NCI-H1417 treated with DMSO at 0.1 percent for 48 hours (cell line): Measurements from ENCODE around the gene PCDHGA11.
"Not testable (repeated sequence)": the region's sequence is repeated elsewhere in the genome, so short reads cannot be mapped to it uniquely, and the experiment has no call there.

ENCODE experiments used
- DNase-seq: peaks from one replicate; lab custom pipeline; 2025; lab: John Stamatoyannopoulos, UW

The PCDHGA11 gene

DNA sequence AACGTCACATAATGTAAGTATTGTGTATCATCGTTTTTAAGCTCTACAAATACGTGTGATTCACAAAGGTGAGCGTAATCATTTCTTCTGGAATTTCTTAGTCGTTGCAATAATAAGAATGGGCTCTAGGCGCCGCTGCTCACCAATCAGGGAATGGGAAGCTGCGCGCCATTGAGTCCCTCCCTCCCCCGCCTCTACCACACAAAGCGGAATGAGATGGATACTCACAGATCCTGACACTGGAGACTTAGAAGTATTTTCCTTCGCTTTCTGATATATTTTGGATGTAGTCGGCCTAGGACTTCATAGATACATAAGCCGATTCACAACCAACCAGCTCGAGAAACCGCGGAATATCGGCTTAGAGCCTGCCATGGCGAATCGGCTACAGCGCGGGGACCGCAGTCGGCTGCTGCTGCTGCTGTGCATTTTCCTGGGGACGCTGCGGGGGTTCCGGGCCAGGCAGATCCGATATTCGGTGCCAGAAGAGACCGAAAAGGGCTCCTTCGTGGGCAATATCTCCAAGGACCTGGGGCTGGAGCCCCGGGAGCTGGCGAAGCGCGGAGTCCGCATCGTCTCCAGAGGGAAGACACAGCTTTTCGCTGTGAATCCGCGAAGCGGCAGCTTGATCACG is at the start of gene PCDHGA11:
Gene PCDHGA11 (plus strand): TSS at position 197 of the 634 bp plus-strand sequence. CDS start 177 bp downstream, at position 374.
- DNase-seq: no peak

DNA sequence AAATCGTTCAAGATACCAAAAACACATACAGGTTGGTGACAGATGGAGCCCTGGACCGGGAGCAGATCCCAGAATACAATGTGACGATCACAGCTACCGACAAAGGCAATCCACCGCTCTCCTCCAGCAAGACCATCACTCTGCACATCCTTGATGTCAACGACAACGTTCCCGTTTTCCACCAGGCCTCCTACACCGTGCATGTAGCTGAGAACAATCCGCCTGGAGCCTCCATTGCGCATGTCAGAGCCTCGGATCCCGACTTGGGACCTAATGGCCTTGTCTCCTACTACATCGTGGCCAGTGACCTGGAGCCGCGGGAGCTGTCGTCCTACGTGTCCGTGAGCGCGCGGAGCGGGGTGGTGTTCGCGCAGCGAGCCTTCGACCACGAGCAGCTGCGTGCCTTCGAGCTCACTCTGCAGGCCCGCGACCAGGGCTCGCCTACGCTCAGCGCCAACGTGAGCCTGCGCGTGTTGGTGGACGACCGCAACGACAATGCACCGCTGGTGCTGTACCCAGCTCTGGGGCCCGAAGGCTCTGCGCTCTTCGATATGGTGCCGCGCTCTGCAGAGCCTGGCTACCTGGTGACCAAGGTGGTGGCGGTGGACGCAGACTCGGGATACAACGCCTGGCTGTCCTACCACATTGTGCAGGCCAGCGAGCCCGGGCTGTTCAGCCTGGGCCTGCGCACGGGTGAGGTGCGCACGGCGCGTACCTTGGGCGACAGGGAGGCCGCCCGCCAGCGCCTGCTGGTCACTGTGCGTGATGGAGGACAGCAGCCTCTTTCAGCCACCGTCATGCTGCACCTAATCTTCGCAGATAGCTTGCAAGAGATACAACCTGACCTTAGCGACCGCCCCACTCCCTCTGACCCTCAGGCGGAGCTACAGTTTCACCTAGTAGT is 49.0 kb upstream of the PCDHGA11 start:
- DNase-seq: no peak

DNA sequence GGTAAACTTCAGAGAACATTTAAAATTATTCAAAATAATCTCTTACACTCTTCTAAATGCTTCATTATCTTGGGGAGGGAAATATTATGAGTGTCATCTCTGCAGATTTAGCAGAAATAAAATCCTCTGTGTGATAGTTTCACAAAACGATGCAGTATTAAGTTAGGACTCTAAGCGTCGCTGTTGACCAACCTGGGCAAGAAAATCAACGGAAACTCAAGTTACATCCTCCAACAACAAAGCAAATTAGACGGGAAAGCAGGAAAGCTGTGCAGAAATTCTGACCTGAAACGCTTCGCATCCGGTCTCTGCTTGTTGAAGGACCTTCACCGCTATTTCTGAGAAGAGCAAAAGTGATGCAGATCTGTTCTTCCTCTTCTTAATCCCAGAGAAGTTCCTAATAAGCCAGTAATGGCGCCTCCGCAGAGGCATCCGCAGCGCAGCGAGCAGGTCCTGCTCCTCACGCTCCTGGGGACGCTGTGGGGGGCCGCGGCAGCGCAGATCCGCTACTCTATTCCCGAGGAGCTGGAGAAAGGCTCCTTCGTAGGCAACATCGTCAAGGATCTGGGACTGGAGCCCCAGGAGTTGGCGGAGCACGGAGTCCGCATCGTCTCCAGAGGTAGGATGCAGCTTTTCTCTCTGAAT is 47.1 kb upstream of the PCDHGA11 start, which contains the start of gene PCDHGA6:
Gene PCDHGA6 (plus strand): TSS at position 219 of the 645 bp plus-strand sequence. CDS start 193 bp downstream, at position 412.
- no peak for DNase-seq

DNA sequence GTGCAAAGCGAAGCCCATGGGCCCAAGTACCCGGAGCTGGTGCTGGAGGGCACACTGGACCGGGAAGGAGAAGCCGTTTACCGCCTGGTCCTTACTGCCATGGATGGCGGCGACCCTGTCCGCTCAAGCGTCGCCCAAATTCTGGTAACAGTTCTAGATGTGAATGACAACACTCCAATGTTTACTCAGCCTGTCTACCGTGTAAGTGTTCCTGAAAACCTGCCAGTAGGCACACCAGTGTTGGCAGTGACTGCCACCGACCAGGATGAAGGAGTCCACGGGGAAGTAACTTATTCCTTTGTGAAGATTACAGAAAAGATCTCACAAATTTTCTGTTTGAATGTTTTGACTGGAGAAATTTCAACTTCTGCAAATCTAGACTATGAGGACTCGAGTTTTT is 46.2 kb upstream of the PCDHGA11 start:
- DNase-seq: no peak

DNA sequence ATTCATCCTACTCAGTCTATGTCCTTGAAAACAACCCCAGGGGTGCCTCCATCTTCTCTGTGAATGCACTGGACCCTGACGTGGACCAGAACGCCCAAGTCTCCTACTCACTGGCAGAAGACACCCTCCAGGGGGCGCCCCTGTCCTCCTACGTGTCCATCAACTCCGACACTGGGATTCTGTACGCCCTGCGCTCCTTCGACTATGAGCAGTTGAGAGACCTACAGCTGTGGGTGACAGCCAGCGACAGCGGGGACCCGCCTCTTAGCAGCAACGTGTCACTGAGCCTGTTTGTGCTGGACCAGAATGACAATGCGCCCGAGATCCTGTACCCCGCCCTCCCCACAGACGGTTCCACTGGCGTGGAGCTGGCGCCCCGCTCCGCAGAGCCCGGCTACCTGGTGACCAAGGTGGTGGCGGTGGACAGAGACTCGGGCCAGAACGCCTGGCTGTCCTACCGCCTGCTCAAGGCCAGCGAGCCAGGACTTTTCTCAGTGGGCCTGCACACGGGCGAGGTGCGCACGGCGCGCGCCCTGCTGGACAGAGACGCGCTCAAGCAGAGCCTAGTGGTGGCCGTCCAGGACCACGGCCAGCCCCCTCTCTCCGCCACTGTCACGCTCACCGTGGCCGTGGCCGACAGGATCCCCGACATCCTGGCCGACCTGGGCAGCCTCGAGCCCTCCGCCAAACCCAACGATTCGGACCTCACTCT is 45.3 kb upstream of the PCDHGA11 start:
- not testable (repeated sequence) for DNase-seq

DNA sequence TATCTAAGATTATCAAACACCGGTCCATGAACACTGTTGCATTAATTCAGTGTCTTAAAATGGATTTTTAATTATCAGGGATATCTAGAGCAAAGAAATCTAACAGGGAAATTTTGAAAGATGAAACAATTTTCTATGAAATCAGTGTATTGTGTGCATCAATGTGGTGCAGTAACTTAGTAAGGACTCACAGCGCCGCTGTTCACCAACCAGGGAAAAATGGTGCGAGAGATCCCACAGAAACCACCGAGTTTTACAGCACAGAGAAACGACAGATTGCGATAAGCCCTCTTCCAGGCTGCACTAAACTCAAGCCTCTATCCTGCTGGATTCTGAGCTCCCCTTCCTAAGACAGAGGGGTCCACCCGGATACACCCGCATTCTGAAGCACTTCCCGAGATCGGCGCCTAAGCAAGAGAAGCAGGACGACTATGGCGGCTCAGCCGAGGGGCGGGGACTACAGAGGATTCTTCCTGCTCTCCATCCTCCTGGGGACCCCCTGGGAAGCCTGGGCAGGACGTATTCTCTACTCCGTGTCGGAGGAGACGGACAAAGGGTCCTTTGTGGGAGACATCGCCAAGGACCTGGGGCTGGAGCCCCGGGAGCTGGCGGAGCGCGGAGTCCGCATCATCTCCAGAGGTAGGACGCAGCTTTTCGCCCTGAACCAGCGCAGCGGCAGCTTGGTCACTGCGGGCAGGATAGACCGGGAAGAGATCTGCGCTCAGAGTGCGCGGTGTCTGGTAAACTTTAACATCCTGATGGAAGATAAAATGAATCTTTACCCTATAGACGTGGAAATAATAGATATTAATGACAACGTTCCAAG is 38.2 kb upstream of the PCDHGA11 start, which contains the start of gene PCDHGA7:
Gene PCDHGA7 (plus strand): TSS at position 274 of the 826 bp plus-strand sequence. CDS start 158 bp downstream, at position 432.
- DNase-seq: no peak

DNA sequence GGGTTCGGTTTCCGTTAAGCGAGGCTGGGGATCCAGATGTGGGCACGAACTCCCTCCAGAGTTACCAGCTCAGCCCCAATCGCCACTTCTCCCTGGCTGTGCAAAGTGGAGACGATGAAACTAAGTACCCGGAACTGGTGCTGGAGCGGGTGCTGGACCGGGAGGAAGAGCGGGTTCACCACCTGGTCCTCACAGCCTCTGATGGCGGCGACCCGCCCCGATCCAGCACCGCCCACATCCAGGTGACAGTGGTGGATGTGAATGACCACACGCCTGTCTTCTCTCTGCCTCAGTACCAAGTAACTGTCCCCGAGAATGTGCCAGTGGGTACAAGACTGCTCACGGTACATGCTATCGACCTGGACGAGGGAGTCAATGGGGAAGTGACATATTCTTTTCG is 37.5 kb upstream of the PCDHGA11 start:
- DNase-seq: no peak

DNA sequence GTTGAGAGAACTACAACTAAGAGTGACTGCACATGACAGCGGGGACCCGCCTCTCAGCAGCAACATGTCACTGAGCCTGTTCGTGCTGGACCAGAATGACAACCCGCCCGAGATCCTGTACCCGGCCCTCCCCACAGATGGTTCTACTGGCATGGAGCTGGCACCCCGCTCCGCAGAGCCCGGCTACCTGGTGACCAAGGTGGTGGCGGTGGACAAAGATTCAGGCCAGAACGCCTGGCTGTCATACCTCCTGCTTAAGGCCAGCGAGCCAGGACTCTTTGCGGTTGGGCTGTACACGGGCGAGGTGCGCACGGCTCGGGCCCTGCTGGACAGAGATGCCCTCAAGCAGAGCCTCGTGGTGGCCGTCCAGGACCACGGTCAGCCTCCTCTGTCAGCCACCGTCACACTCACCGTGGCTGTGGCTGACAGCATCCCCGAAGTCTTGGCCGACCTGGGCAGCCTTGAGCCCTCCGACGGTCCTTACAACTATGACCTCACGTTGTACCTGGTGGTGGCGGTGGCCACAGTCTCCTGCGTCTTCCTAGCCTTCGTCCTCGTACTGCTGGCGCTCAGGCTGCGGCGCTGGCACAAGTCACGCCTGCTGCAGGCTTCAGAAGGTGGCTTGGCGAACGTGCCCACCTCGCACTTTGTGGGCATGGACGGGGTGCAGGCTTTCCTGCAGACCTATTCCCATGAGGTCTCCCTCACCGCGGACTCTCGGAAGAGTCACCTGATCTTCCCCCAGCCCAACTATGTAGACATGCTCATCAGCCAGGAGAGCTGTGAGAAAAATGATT is 36.2 kb upstream of the PCDHGA11 start:
- no peak for DNase-seq

DNA sequence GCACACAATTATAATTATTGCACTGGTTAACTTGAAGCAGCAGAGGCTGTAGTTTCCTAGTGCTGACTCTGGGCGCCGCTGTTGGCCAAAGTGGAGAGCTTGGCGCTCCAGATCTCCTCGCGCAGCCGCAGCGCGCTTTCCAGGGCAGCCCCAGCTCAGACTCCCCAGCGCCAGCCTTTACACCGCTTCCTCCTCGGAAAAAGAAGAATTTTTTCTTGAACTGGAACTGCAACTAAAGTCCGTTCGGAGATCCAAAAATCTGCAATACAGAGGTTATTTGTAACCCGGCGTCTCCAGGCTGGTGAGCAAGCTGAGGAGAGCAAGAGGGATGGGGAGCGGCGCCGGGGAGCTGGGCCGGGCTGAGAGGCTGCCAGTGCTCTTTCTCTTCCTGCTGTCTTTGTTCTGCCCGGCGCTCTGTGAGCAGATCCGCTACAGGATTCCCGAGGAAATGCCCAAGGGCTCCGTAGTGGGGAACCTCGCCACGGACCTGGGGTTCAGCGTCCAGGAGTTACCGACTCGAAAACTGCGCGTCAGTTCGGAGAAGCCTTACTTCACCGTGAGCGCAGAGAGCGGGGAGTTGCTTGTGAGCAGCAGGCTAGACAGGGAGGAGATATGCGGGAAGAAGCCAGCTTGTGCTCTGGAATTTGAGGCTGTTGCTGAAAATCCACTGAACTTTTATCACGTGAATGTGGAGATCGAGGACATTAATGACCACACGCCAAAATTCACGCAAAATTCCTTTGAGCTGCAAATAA is 33.1 kb upstream of the PCDHGA11 start, which contains the start of gene PCDHGB4:
Gene PCDHGB4 (plus strand): TSS at position 142 of the 755 bp plus-strand sequence. CDS start 187 bp downstream, at position 329.
- DNase-seq: not testable (repeated sequence)

DNA sequence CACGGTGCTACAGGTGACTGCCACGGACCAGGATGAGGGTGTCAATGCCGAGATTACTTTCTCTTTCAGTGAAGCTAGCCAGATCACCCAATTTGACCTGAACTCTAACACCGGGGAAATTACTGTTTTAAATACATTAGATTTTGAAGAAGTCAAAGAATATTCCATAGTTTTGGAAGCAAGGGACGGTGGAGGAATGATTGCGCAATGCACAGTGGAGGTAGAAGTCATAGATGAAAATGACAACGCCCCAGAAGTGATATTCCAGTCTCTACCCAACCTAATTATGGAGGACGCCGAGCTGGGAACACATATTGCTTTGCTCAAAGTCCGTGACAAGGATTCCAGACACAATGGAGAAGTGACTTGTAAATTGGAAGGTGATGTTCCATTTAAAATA is 32.2 kb upstream of the PCDHGA11 start:
- no peak for DNase-seq

DNA sequence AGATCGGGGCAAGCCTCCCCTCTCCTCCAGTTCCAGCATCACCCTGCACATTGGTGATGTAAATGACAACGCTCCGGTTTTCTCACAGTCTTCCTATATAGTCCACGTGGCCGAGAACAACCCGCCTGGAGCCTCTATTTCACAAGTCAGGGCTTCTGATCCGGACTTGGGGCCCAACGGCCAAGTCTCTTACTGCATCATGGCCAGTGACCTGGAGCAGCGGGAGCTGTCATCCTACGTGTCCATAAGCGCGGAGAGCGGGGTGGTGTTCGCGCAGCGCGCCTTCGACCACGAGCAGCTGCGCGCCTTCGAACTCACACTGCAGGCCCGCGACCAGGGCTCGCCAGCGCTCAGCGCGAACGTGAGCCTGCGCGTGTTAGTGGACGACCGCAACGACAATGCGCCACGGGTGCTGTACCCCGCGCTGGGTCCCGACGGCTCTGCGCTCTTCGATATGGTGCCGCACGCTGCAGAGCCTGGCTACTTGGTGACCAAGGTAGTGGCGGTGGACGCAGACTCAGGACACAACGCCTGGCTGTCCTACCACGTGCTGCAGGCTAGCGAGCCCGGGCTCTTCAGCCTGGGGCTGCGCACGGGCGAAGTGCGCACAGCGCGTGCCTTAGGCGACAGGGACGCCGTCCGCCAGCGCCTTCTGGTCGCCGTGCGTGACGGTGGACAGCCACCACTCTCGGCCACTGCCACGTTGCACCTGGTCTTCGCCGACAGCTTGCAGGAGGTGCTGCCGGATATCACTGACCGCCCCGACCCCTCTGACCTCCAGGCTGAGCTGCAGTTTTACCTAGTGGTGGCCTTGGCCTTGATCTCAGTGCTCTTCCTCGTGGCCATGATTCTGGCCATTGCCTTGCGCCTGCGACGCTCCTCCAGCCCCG is 31.5 kb upstream of the PCDHGA11 start:
- no peak for DNase-seq

DNA sequence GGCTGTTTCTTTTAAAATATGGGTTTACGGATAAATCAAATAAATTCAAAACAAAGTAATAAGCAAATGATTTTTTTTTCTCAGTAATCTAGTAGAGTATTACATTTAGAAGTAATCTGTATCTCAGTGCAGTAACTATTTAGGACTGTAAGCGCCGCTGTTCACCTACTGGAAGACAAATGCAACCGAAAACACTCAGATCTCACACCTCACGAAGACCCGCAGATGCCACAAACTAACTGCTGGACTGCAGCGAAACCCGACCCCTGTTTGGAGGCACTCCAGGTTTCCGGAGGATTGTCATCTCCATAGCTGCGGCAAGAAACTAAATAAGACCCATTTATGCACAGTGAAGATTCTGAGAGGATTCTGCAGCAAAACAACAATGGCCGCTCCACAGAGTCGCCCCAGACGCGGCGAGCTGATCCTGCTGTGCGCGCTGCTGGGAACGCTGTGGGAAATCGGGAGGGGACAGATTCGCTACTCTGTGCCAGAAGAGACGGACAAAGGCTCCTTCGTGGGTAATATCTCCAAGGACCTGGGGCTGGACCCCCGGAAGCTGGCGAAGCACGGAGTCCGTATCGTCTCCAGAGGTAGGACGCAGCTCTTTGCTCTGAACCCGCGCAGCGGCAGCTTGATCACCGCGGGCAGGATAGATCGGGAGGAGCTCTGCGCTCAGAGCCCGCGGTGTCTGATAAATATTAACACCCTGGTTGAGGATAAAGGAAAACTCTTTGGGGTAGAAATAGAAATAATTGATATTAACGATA is 28.2 kb upstream of the PCDHGA11 start, which contains the start of gene PCDHGA8:
Gene PCDHGA8 (plus strand): TSS at position 205 of the 770 bp plus-strand sequence. CDS start 181 bp downstream, at position 386.
- no peak for DNase-seq

DNA sequence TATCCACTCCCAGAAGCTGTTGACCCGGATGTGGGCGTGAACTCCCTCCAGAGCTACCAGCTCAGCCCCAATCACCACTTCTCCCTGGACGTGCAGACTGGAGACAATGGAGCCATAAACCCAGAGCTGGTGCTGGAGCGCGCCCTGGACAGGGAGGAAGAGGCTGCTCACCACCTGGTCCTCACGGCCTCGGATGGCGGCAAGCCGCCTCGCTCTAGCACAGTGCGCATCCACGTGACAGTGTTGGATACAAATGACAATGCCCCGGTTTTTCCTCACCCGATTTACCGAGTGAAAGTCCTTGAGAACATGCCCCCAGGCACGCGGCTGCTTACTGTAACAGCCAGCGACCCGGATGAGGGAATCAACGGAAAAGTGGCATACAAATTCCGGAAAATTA is 27.6 kb upstream of the PCDHGA11 start:
- DNase-seq: no peak

DNA sequence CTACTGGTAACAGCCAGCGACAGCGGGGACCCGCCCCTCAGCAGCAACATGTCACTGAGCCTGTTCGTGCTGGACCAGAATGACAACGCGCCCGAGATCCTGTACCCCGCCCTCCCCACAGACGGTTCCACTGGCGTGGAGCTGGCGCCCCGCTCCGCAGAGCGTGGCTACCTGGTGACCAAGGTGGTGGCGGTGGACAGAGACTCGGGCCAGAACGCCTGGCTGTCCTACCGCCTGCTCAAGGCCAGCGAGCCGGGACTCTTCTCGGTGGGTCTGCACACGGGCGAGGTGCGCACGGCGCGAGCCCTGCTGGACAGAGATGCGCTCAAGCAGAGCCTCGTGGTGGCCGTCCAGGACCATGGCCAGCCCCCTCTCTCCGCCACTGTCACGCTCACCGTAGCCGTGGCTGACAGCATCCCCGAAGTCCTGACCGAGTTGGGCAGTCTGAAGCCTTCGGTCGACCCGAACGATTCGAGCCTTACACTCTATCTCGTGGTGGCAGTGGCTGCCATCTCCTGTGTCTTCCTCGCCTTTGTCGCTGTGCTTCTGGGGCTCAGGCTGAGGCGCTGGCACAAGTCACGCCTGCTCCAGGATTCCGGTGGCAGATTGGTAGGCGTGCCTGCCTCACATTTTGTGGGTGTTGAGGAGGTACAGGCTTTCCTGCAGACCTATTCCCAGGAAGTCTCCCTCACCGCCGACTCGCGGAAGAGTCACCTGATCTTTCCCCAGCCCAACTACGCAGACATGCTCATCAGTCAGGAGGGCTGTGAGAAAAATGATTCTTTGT is 26.3 kb upstream of the PCDHGA11 start:
- DNase-seq: not testable (repeated sequence)

DNA sequence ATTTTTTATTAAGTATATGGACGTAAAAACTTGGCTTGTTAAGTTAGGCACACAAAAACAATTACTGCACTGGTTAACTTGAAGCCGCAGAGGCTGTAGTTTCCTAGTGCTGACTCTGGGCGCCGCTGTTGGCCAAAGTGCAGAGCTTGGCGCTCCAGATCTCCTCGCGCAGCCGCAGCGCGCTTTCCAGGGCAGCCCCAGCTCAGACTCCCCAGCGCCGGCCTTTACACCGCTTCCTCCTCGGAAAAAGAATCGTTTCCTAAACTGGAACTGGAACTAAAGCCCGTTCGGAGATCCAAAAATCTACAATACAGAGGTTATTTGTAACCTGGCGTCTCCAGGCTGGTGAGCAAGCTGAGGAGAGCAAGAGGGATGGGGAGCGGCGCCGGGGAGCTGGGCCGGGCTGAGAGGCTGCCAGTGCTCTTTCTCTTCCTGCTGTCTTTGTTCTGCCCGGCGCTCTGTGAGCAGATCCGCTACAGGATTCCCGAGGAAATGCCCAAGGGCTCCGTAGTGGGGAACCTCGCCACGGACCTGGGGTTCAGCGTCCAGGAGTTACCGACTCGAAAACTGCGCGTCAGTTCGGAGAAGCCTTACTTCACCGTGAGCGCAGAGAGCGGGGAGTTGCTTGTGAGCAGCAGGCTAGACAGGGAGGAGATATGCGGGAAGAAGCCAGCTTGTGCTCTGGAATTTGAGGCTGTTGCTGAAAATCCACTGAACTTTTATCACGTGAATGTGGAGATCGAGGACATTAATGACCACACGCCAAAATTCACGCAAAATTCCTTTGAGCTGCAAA is 22.9 kb upstream of the PCDHGA11 start, which contains the start of gene PCDHGB5:
Gene PCDHGB5 (plus strand): TSS at position 192 of the 796 bp plus-strand sequence. CDS start 181 bp downstream, at position 373.
- DNase-seq: not testable (repeated sequence)
